Activated CD8-positive, alpha-beta memory T cell treated with anti-CD3 and anti-CD28 coated beads, Interleukin-2, amount 50 U/mL, for 24 hours (primary cell): Measurements from ENCODE around the gene CD40.

Experiments used
- DNase-seq: peaks from one replicate; pipeline ENCODE4 v3.0.0-alpha.2; 2020; ENCODE audit errors: extremely low read depth

CD40 gene

GRCh38 chr20:46148313-46149208, 30.4 kb downstream of the CD40 start:
- DNase-seq, result no peak

GRCh38 chr20:46150943-46151342, 32.8 kb downstream of the CD40 start:
- DNase-seq, result no peak

GRCh38 chr20:46151936-46152335, 33.8 kb downstream of the CD40 start:
- no peak for DNase-seq

- DNase-seq, result no peak
Measured at GRCh38 chr20:46152824-46153586, 34.9 kb downstream of the CD40 start.

GRCh38 chr20:46154305-46154704, 36.2 kb downstream of the CD40 start:
- DNase-seq, result no peak

GRCh38 chr20:46154796-46155195, 36.7 kb downstream of the CD40 start:
- DNase-seq, result no peak

GRCh38 chr20:46156065-46156464, 38.0 kb downstream of the CD40 start:
- no peak for DNase-seq

GRCh38 chr20:46157076-46157592, 39.0 kb downstream of the CD40 start:
- no peak for DNase-seq

GRCh38 chr20:46157625-46158024, 39.5 kb downstream of the CD40 start:
- no peak for DNase-seq

GRCh38 chr20:46158476-46158987, 40.4 kb downstream of the CD40 start:
- DNase-seq, result no peak

- DNase-seq, result no peak
Measured at GRCh38 chr20:46159101-46159897, 41.2 kb downstream of the CD40 start.

GRCh38 chr20:46160661-46161060, 42.5 kb downstream of the CD40 start:
- no peak for DNase-seq

- no peak for DNase-seq
Measured at GRCh38 chr20:46161921-46162320, 43.8 kb downstream of the CD40 start.

- DNase-seq, result no peak
Measured at GRCh38 chr20:46164254-46164653, 46.1 kb downstream of the CD40 start.

GRCh38 chr20:46167080-46167479, 49.0 kb downstream of the CD40 start:
- no peak for DNase-seq

GRCh38 chr20:46168438-46168837, 50.3 kb downstream of the CD40 start:
- no peak for DNase-seq

GRCh38 chr20:46169245-46170171, 51.4 kb downstream of the CD40 start:
- no peak for DNase-seq

- DNase-seq, result no peak
Measured at GRCh38 chr20:46171476-46171875, 53.4 kb downstream of the CD40 start.

GRCh38 chr20:46171909-46172308, 53.8 kb downstream of the CD40 start:
- DNase-seq, result no peak

- no peak for DNase-seq
Measured at GRCh38 chr20:46172455-46172854, 54.3 kb downstream of the CD40 start.
